ENCODE results near the gene KAT7.

DNA sequence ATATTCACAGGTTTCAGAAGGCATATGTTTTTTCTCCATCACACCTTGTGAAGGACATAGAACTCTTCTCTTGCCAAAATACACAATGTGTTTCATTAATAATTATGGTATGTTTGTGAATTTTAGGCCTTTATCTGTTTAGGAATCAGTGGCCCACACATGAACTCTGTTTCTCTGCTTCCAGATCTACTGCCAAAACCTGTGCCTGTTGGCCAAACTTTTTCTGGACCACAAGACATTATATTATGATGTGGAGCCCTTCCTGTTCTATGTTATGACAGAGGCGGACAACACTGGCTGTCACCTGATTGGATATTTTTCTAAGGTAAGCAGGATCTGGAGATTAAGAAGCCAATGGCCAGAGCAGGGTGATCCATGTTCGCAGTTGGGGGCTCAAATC lies 33.0 kb downstream of the KAT7 start:
- TF ChIP-seq, protein P1, sequence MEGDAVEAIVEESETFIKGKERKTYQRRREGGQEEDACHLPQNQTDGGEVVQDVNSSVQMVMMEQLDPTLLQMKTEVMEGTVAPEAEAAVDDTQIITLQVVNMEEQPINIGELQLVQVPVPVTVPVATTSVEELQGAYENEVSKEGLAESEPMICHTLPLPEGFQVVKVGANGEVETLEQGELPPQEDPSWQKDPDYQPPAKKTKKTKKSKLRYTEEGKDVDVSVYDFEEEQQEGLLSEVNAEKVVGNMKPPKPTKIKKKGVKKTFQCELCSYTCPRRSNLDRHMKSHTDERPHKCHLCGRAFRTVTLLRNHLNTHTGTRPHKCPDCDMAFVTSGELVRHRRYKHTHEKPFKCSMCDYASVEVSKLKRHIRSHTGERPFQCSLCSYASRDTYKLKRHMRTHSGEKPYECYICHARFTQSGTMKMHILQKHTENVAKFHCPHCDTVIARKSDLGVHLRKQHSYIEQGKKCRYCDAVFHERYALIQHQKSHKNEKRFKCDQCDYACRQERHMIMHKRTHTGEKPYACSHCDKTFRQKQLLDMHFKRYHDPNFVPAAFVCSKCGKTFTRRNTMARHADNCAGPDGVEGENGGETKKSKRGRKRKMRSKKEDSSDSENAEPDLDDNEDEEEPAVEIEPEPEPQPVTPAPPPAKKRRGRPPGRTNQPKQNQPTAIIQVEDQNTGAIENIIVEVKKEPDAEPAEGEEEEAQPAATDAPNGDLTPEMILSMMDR (IDR thresholded peaks at IDR 0.05), result no peak
- no peak for TF ChIP-seq POLR2A (IDR thresholded peaks at IDR 0.05)

All from heart left ventricle (tissue), 13 donors.